GM18499 (cell line): ENCODE measurements around the gene ABCG8.

Experiments used
- ATAC-seq: cut with Tn5 transposase; IDR thresholded peaks from one replicate; pipeline ENCODE4 v1.9.1; 2021; ENCODE audit warnings: moderate number of reproducible peaks; ENCODE audit not compliant: insufficient read depth, unreplicated experiment

ABCG8 gene

DNA sequence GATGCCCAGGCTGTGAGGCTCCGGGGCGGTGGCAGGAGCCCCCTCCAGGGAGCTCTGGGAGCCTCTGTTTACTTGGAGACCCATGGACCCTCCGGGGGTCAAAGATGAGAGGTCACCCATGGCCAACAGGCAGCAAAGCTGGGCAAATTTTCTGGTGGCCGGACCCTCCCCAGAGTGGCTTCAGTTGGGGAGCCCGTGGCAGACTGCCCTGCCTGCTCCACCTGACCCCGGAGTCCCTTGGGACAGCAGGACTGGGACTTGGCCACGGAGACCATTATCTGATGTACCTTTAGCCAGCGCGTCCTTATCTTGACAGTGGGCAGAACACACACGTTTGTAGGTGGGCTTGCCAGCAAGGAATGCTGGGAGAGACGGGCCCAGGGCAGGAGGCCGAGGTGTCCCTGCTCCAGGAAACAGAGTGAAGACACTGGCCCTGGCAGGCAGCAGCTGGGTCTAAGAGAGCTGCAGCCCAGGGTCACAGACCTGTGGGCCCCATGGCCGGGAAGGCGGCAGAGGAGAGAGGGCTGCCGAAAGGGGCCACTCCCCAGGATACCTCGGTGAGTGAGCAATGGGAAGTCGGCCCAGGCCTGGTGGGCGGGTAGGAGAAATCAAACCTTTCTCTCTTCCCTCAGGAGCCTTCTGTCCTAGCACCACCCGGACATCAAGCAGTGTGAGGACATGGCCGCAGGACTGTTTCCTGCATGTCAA, at the start of gene ABCG8, which contains the start of gene ABCG5:
ABCG8 (plus strand) TSS at position 412 of the 708 bp plus-strand sequence; CDS start at position 495, 83 bp downstream.
ABCG5 (minus strand) TSS at position 280 of the 708 bp plus-strand sequence; CDS start at position 120, 160 bp downstream.
- no peak for ATAC-seq

DNA sequence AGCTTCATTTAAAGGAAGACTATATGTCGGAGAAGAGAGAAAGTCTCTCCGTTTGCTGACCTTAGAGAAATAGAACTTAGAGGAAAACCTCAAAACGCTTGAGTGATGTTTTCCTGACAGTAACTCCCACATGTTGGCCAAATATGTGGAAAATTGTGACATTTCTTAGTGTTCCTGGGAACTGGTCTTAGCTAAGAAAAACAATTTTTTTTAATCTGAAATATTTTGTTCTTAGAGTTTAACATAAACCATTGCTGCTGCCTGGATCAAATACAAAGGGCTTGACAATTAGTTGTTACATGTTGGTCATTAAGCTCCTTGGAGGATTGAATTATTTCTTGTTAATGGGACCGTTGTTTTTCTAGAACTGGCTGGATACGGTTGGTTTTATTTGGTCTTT, 48.6 kb upstream of the ABCG8 start:
- no peak for ATAC-seq

DNA sequence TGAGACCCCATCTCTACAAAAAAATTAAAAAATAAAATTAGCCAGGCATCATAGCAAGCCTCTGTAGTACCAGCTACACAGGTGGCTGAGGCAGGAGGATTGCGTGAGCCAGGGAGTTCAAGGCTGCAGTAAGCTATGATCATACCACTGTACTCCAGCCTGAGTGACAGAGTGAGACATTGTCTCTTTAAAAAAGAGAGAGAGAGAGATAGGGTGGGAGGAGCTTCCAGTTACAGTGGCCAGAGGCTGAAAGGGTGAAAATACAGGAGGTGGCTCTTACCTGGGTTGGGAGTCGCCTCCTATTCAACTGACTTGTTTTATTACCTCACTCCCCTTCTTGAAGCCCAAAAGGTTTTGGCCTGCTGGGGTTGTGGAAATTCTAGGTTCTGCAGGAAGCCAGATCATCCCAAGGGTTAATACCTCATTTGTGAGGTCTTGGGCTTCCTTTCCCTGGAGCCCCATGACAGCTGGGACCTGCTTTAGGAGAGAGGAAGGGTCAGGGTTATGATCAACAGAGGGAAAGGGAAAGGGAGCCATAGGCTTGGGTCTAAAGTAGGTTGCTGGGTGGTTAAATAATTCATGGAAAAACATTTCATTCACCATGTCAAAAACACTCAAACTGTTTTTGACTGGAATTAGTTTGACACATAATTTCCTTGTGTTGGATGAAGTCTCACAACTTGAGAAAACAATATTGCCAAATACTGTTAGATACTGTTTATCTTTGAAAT, 47.6 kb upstream of the ABCG8 start:
- ATAC-seq: no peak

DNA sequence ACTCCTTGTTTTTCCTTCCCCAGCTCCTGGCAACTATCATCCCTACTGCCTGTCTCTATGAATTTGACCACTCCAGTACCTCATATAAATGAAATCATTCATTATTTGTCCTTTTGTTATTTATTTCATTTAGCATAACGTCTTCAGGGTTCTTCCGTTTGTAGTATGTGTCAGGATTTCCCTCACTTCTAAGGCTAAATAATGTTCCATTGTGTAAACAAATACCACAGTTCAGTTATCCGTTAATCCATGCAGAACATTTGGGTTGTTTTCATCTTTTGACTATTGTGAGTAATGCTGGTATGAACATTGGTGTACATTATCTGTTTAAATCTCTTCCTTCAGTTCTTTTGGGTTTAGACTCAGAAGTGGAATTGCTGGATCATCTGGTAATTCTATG, 46.1 kb upstream of the ABCG8 start:
- ATAC-seq: no peak

DNA sequence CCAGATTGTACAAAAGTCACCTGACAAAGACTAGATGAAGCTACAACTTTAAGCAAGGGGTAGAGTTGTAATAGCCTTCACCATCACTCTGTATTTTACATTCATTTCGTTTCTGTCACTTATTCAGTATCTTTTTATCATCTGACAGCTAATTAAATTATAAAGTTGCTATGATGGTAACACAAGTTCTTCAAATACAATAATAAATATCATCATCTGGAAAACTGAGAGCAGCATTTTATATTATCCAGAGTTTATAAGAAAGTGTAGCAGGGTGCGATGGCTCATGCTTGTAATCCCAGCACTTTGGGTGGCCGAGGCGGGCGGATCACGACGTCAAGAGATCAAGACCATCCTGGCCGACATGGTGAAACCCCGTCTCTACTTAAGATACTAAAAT, 43.8 kb upstream of the ABCG8 start:
- no peak for ATAC-seq

DNA sequence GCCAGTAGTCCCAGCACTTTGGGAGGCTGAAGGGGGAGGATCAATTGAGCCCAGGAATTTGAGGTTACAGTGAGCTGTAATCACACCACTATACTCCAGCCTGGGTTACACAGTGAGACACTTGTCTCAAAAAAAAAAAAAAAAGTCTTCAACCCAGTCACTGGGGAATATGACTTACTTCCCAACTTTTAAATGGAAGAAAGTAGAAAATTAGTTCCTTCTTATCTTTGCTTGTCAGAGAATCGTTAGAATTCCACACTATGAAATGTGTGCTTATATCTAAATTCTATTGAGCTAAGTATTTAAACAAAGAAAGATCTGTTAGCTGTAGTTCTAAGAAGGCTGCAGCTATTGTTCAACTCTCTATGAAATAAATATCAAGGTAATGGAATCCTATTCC, 42.6 kb upstream of the ABCG8 start:
- ATAC-seq: no peak

DNA sequence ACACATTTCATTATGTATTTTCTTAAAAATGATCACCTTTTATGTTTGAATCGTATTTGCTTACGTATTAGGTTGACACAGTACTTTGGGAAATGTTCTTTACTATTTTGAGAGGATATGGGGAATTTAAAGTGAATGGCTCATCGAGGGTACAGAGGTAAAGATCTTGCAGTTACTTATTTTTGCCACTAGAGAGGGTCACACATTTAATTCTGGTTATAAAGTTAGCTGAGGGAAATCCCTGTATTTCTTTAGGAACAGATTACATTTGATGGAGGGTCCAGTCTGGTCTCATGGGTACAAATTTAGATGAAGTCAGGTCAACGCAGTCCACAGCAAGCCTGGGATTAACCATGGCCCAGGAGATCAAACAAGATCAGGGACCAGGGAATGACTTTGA, 40.5 kb upstream of the ABCG8 start:
- no peak for ATAC-seq

DNA sequence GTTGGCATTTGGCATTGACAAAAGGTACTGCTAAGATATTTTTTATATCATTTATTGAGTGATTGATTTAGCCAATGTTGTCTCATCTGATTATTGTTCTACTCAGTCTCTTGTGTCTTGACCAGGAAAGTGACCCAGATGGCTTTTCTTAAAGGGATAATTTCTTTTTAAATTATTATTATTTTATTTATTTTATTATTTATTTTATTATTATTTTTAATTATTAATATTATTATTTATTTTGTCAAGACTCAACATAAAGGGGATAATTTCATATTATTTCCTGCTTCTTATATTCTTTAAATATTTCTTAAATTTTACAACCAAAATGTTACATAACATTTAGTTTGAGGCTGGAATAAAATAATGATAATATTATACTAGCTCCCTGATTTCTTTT, 37.9 kb upstream of the ABCG8 start:
- no peak for ATAC-seq

DNA sequence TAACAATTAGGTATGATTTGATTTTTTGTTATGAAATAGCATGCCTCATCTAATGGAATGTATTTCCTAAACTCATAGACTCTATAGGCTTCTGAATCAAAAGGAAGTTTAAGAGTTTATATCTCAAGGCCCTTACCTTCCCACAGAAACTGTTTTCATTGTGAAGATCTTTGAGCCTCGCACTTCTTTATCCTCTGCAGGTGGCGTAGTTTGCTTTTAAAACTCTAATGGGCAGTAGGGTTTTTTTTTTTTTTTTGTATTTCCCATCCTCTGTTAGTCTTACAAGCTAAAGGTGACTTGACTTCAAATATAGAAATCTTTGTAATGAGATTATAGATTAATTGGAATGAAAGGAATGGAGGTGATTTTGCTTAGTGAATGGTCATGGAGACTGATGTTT, 36.6 kb upstream of the ABCG8 start:
- ATAC-seq: no peak

DNA sequence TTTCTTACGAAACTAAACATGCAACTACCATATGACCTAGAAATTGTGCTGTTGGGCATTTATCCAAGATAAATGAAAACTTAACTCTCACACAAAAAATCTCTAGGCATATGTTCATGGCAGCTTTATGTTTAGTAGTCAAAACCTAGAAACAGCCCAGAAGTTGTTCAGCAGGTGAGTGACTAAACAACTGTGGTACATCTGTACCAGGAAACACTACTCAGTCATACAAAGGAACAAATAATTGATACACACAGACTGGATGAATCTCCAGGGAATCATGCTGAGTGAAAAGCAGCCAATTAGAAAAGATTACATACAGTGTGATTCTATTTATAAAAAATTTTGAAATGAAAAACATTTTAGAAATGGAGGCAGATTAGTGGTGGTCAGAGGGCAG, 35.7 kb upstream of the ABCG8 start:
- ATAC-seq: no peak

DNA sequence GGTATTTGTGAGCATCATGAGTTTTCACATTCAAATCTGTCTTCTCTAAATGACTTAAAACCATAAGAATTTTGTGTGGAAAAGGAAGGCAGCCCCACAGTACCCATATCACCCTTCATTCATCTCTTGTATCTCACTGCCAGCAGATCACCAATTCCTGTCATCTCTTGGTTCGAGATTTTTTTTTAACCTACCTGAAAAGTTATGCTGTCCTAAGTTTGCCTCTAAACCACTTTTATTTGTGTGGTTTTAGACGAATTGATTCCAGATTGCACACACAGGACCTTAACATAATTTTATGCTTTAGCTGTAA, 32.1 kb upstream of the ABCG8 start:
- no peak for ATAC-seq

DNA sequence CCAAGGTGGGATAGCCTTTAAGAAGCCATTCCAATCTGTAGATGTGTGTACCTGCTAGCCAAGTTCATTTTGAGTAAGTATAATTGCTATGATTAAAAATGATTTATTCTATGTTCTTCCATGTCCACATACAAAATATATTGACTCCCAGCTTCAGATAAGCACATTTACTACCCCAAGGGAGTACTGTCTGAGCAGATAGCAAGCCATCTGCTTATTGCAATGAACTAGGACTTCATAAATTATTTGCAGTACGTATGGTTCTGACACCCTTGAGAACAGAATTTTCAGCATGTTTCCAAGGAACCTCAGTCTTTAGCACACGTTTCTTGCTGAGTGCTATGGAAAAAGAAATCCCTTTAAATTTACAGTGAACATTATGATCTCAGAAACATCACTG, 28.3 kb upstream of the ABCG8 start:
- no peak for ATAC-seq

DNA sequence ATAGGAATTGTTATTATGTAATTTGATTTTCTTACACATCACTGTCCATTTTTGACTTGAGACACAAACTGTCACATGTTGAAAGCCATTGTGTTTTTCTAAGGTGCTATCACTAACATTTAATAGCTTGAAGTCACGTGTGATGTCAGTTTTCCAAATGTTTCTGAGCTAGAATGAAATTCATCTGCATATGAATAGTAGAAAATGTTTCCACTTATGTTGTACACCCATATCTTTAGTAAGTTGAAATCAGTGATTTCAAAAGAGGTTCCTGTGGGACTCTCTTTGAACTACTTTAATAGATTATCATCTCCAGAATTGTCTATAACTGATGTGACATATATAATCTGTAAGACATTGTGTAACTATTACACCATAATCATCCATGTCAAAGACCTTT, 27.9 kb upstream of the ABCG8 start:
- ATAC-seq: no peak

DNA sequence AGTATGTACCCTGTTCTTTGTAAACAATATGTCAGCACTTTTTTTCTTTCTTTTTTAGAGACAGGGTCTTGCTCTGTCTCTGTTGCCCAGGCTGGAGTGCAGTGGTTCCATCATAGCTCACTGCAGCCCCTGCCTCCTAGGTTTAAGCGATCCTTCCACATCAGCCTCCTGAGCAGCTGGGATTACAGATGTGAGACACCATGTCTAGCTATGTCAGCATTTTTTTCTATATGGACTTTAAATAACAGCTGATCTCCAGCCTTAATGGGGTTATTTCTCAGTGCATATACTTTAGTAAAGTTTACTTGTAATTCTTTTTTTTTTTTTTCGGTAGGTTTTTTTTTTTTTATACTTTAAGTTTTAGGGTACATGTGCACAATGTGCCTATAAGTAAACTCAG, 26.8 kb upstream of the ABCG8 start:
- no peak for ATAC-seq

DNA sequence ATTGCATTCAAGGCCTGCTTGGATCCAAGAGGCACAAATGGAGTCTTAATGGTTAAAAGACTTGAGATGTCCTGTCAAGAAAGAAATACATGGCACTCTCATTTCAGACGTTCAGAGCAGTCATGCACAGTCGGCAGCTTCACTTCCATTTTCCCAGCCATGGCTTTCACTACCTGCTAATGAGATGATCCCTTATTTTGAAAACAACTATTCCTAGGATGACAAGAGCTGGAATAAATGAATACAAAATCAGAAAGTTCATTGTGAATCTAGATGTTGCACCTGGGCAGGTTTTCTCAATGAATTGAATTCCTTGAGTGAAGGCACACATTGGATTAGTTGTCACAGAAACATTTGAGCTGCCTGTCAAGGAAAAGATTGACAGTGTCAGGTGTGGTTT, 25.8 kb upstream of the ABCG8 start:
- no peak for ATAC-seq

DNA sequence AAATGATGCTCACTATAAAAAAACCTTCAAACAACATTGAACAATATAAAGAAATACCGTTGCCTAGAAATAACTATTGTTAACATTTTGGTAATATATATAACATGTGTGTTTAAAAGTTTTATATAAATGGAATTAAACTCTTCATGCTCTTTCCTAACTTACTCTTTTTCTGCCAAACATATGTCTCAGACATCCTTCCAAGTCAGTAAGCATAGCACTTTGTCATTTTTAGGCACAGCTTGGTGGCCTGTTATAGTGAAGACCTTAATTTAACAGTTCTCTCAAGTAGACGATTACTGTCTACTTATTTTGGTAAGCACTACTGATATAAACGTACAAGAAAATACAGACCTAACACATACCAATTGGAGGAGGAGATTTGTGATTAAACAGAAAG, 24.1 kb upstream of the ABCG8 start:
- no peak for ATAC-seq

DNA sequence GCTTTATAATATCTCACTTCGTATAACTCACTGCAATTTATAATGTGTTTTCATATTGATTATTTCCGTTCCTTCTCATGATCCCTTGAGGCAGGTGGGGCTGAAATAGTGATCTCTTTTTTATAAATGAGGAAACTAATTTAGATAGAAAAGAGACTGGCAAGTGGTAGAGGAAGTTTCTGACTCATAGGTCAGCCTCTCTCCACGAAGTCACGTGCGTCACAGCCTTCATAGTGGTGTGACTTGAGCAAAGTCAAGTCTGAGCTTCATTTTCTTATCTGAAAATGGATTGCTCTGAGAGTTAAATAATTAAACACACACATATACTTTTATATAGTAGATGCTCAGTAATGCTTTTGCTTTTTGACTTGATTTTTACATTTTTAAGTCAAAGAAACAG, 20.0 kb upstream of the ABCG8 start:
- ATAC-seq: no peak

DNA sequence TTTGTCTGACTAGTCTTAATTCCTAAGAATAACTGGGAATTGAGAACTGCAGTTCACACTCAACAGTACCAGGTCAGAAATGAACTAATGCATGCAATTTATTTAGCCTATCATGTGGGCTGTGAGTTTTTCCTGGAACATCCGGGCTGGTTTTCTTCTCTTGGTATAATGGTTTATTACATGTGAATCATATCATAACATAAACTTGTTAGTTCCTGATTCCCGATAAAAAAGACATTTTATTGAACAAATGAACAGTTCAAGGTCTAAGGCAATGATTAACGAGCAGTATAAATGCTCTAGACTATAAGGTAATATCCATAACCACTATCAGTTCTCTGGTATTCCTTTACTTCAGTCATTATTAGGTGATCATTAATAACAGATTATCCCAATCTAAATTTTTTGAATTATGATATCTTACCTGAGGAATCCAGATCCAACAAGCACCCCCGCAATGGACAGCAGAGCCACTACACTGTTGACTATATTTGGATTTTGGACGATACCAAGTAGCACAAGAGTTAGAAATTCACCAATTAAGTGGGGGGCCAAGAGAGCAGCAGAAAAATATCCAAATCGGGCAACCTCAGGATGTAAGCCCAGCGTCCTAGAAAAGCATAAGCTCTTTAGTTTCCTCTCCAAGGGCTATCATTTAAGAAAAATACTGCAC, 19.1 kb upstream of the ABCG8 start:
- no peak for ATAC-seq

DNA sequence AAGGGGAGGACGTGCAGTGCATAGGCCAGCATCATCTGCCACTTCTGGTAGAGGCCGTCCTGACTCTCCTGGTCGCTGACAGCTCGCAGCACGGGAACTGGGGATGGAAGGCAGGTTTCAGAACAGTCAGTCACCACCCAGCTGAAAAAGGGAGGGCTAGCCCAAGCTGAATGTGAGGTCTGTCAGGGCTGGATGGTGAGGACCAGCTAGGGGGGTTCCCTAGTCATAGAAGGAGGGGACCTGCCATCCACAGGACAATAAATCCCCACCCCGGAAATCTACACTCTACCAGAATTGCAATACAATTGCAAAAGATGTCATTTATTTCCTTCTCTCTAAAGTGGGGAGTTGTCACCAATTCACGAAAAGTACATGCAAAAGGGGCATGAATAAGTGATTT, 15.9 kb upstream of the ABCG8 start:
- no peak for ATAC-seq

DNA sequence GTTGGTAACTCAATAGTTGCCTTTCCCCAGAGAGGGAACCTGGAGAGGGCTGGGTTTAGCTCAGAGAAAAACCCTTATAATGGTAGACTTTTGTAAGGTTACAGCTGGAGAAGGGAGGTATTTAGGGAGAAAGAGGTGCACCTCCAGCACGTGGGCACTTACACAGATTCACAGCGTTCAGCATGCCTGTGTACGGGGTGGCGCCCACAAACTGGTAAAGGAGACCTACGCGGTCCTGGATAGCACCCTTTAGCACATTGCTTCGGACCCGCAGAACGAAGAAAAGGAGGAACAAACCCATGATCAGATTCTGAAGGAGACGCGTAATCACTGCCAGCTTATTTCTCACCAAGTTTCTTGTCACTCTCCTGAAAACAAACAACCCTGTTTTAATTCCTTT, 15.0 kb upstream of the ABCG8 start:
- ATAC-seq: no peak

DNA sequence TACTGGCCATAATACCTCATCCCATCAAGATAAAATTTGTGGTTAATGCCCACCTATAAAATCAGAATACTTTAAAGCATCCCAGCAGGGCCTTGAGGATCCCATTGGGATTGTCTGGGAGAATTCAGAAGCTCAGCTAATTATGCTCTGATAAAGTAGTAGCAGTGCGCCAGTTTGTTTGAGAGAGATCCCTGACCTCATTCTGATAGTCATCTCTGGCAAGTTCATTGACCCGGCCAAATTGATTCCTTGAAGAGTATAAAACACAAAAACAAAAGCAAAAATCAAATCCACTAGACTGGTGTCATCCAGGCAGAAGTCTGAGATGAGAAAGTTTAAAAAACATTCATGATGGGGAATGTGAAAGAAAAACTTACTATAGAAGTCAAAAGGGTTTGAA, 14.3 kb upstream of the ABCG8 start:
- ATAC-seq: no peak
